Measurements from ENCODE around the gene CCNI. TPM values are rescaled to one million over a fixed set of nuclear protein-coding genes. Genes with fewer than 3 reads are reported as not detected.

CCNI gene
- total RNA-seq (100 to 1,000 TPM; 261 to 288 TPM), polyA plus RNA-seq (ENCODE audit: insufficient read depth, low read depth, low replicate concordance) (259 TPM)
- long read RNA-seq, donor 1, transcript CCNI-201 (7 exons, 2,772 nt), result major isoform, 234 of 337 reads
- long read RNA-seq, donor 1, transcript CCNI-209 (2 exons, 390 nt), result minor isoform, 15 of 337 reads
- long read RNA-seq, donor 1, partial matches to known transcripts, result 70 of 337 reads
- long read RNA-seq, donor 1, other reads (novel, unspliced or antisense), result 17 of 337 reads
- long read RNA-seq, donor 2, transcript CCNI-201 (7 exons, 2,772 nt), result major isoform, 61 of 93 reads
- long read RNA-seq, donor 2, transcript CCNI-209 (2 exons, 390 nt), result minor isoform, 7 of 93 reads
- long read RNA-seq, donor 2, partial matches to known transcripts, result 25 of 93 reads
- long read RNA-seq, donor 2, other reads (novel, unspliced or antisense), result 0 of 93 reads

- intact Hi-C loops (cut with DNase I; ENCODE audit: low total_unique reads), result no loop called here
- no peak for TF ChIP-seq CTCF (IDR thresholded peaks at IDR 0.05)
- peak; percentile 48 for TF ChIP-seq POLR2A (IDR thresholded peaks at IDR 0.05)
Measured at GRCh38 chr4:77075869-77076799, at the start of gene CCNI. CCNI (minus strand) TSS chr4:77075989; CDS start chr4:77066362, 9,627 bp downstream.

GRCh38 chr4:77124576-77124975 lies 48.8 kb upstream of the CCNI start:
- H3K9me3 ChIP-seq, result no peaks in the 10 kb centered on the region
- H3K27me3 ChIP-seq, result no peaks in the 10 kb centered on the region
- no peak overlapping the region for H3K27ac ChIP-seq
- H3K4me1 ChIP-seq, result no peaks in the 10 kb centered on the region
- WGBS, 2 donors, result 48 to 59% methylated on average over 3 of the region's 3 CpGs
- no peak for TF ChIP-seq CTCF (IDR thresholded peaks at IDR 0.05)
- no peak for TF ChIP-seq POLR2A (IDR thresholded peaks at IDR 0.05)
- no peak overlapping the region for H3K4me3 ChIP-seq
- DNase-seq, result no peak
- intact Hi-C loops (cut with DNase I; ENCODE audit: low total_unique reads), result no loop called here
- no peaks in the 10 kb centered on the region for H3K36me3 ChIP-seq (ENCODE audit: low read depth, missing control alignments)

More at GRCh38 chr4:77075869-77076799, at the start of gene CCNI:
- WGBS, 2 donors, result 0 to 1% methylated on average over 49 to 54 of the region's 54 CpGs
- peak within 1 kb of the TSS; percentile 99 to 100 for H3K4me3 ChIP-seq
- H3K9me3 ChIP-seq, result no peaks in the 10 kb centered on the region
- peak; percentile 96 for DNase-seq
- no peaks in the 10 kb centered on the region for H3K27me3 ChIP-seq
- peaks cover 17% of the 10 kb centered on the region for H3K4me1 ChIP-seq
- H3K27ac ChIP-seq, result peak within 1 kb of the TSS; percentile 100
- no peaks in the 10 kb centered on the region for H3K36me3 ChIP-seq (ENCODE audit: low read depth, missing control alignments)

GRCh38 chr4:77123411-77123810 lies 47.6 kb upstream of the CCNI start:
- H3K4me3 ChIP-seq, result no peak overlapping the region
- no peak overlapping the region for H3K27ac ChIP-seq
- WGBS, 2 donors, result 80 to 89% methylated on average over 1 of the region's 1 CpG
- no peaks in the 10 kb centered on the region for H3K9me3 ChIP-seq
- no peak for DNase-seq
- no peaks in the 10 kb centered on the region for H3K4me1 ChIP-seq
- no peaks in the 10 kb centered on the region for H3K36me3 ChIP-seq (ENCODE audit: low read depth, missing control alignments)
- H3K27me3 ChIP-seq, result no peaks in the 10 kb centered on the region
- intact Hi-C loops (cut with DNase I; ENCODE audit: low total_unique reads), result no loop called here
- TF ChIP-seq POLR2A (IDR thresholded peaks at IDR 0.05), result no peak
- no peak for TF ChIP-seq CTCF (IDR thresholded peaks at IDR 0.05)

- intact Hi-C loops (cut with DNase I; ENCODE audit: low total_unique reads), result no loop called here
Measured at GRCh38 chr4:77122656-77123055, 46.9 kb upstream of the CCNI start.

More at GRCh38 chr4:77122656-77123055, 46.9 kb upstream of the CCNI start:
- 90 to 92% methylated on average over 4 of the region's 4 CpGs for WGBS, 2 donors
- TF ChIP-seq CTCF (IDR thresholded peaks at IDR 0.05) (no peak), POLR2A (IDR thresholded peaks at IDR 0.05) (no peak)
- Histone ChIP-seq H3K9me3 (no peaks in the 10 kb centered on the region), H3K27me3 (no peaks in the 10 kb centered on the region), H3K36me3 (ENCODE audit: low read depth, missing control alignments) (no peaks in the 10 kb centered on the region), H3K4me1 (no peaks in the 10 kb centered on the region), H3K27ac (no peak overlapping the region), H3K4me3 (no peak overlapping the region)
- DNase-seq, result no peak

All from testis (tissue), 5 donors.